Endothelial cell of coronary artery (primary cell): Measurements from ENCODE around the gene PYY. TPM values are rescaled to one million over a fixed set of nuclear protein-coding genes. Genes with fewer than 3 reads are reported as not detected.

Source experiments
- total RNA-seq: library from RNA; depleted of rRNA; stranded (reverse); fragments of >200 nt; gene quantifications from 2 replicates; pipeline ENCODE4 v1.2.3, GENCODE V29; 2014

The PYY gene
- total RNA-seq, result not detected in 2 replicates

GRCh38 chr17:43953746-43954145 is at the start of gene PYY:
Gene PYY (minus strand): TSS chr17:43953940. CDS start chr17:43953483, 457 bp downstream.

GRCh38 chr17:43942051-43942685 is 11.6 kb downstream of the PYY start, which contains the start of gene PPY:
Gene PPY (minus strand): TSS chr17:43942476. CDS start chr17:43941654, 822 bp downstream.

DNA sequence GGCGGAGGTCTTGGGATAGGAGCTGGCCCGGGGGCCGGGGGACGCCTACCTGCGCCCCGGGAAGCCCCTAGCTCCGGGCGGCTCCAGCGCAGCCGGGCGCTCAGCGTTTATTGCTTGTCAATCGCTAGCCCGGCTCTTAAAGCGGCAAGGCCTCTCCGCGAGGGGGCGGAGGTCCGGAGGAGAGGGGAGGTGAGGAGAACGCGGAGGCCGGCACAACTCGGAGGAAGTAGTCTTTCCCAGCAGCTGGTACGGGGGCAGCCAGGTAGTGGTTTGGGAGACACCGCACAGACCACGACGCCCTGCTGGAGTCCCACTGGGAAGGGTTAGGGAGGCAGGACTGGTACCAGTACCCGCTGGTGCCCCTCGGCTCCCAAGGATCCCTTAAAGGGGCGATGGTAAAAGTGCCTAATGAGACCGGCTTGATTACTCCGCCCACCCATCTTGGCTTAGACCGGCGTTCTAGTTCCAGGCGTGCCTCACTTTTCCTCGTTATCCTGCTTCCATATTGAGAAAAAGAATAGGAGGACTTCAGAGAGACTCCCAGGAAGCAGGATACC is 46.2 kb downstream of the PYY start, which contains the start of gene MPP2:
Gene MPP2 (minus strand): TSS at position 112 of the 557 bp plus-strand sequence. CDS start 3,076 bp downstream, outside the sequence.

Other genes starting within 250 kb of the PYY start
- gene SOST, start 195.1 kb downstream of the PYY start, total RNA-seq, result not detected in 2 replicates
- gene DUSP3, start 175.0 kb downstream of the PYY start, total RNA-seq, result 47.4 and 60.8 TPM in 2 replicates
- gene CFAP97D1, start 173.5 kb downstream of the PYY start, total RNA-seq, result under 0.01 TPM in 1 of 2 replicates, not detected in the other
- 7.9 and 11.6 TPM in 2 replicates for gene MPP3, start 120.8 kb downstream of the PYY start, total RNA-seq
- 0.09 TPM in 2 replicates for gene CD300LG, start 106.8 kb downstream of the PYY start, total RNA-seq
- gene MPP2, start 46.4 kb downstream of the PYY start, total RNA-seq, result 0.54 and 2.7 TPM in 2 replicates
- not detected in 2 replicates for gene PPY, start 11.5 kb downstream of the PYY start, total RNA-seq
- gene NAGS, start 50.7 kb upstream of the PYY start, total RNA-seq, result 1.3 and 6.4 TPM in 2 replicates
- gene TMEM101, start 61.0 kb upstream of the PYY start, total RNA-seq, result 60.2 and 87.8 TPM in 2 replicates
- gene LSM12, start 112.7 kb upstream of the PYY start, total RNA-seq, result 26.1 and 28.3 TPM in 2 replicates
- 19.3 and 24.1 TPM in 2 replicates for gene G6PC3, start 116.8 kb upstream of the PYY start, total RNA-seq
- gene HDAC5, start 169.7 kb upstream of the PYY start, total RNA-seq, result 19.9 and 23.4 TPM in 2 replicates
- gene HROB, start 188.0 kb upstream of the PYY start, total RNA-seq, result 1.0 and 1.5 TPM in 2 replicates
- not detected in 2 replicates for gene ASB16, start 216.8 kb upstream of the PYY start, total RNA-seq
- 22.6 and 26.0 TPM in 2 replicates for gene TMUB2, start 233.0 kb upstream of the PYY start, total RNA-seq
- 32.9 and 38.3 TPM in 2 replicates for gene ATXN7L3, start 245.9 kb upstream of the PYY start, total RNA-seq